Vagina (tissue), 2 donors: ENCODE results near the gene CCDC68. TPM values are rescaled to one million over a fixed set of nuclear protein-coding genes. Genes with fewer than 3 reads are reported as not detected.

Experiments
- DNase-seq, 2 donors: peaks; one replicate each; pipeline ENCODE4 v3.0.0-alpha.2; 2017; ENCODE audit errors: extremely low spot score in 2 of 2
- H3K27ac ChIP-seq: fragments of 200-600 bp; sonication (generic); one replicate; pipeline ENCODE4 v1.5.1; 2019
- H3K27me3 ChIP-seq: fragments of 200-600 bp; sonication (generic); one replicate; pipeline ENCODE4 v1.5.1; 2019
- H3K36me3 ChIP-seq, 2 donors: fragments of 200-600 bp; sonication (generic); one replicate each; pipeline ENCODE4 v1.5.1; 2017 to 2019
- H3K4me1 ChIP-seq: fragments of 200-600 bp; sonication (generic); one replicate; pipeline ENCODE4 v1.5.1; 2019
- H3K4me3 ChIP-seq, 2 donors: fragments of 200-600 bp; sonication (generic); 1 replicate in 1 of 2; 2 replicates in 1 of 2; pipeline ENCODE4 v1.5.1; 2016 to 2019
- H3K9me3 ChIP-seq: fragments of 200-600 bp; sonication (generic); one replicate; pipeline ENCODE4 v1.5.1; 2019
- CTCF ChIP-seq, 3 experiments: fragments of 450-650 bp in 2 of 3; fragments of 200-600 bp in 1 of 3; sonication (generic) in 1 of 3; IDR thresholded peaks; one replicate each; pipeline ENCODE4 v1.5.1; 2017 to 2019; ENCODE audit warnings: antibody characterized with exemption in 3 of 3, mild to moderate bottlenecking in 2 of 3, moderate library complexity in 2 of 3
- POLR2A ChIP-seq, 2 donors: fragments of 450-650 bp; IDR thresholded peaks; one replicate each; pipeline ENCODE4 v1.6.1; 2017; ENCODE audit warnings: antibody characterized with exemption in 2 of 2, mild to moderate bottlenecking in 2 of 2, moderate library complexity in 2 of 2
- POLR2AphosphoS5 ChIP-seq, 2 donors: sonication (generic); formaldehyde crosslinking; IDR thresholded peaks; one replicate each; pipeline ENCODE4 v1.9.0; 2017; ENCODE audit warnings: antibody characterized with exemption in 2 of 2, mild to moderate bottlenecking in 2 of 2, low read depth in 1 of 2; ENCODE audit not compliant: insufficient read depth in 1 of 2
- intact Hi-C: fragments of 100-400 bp; cut with DNase I; formaldehyde crosslinking; loops from one replicate; pipeline ENCODE4 v1.15.1; 2023
- total RNA-seq: library from RNA; depleted of rRNA; stranded (reverse); fragments of >200 nt; gene quantifications from one replicate; pipeline ENCODE4 v1.2.3, GENCODE V29; 2016

CCDC68 gene
- total RNA-seq, 1 donor from 2014 or later: 8.1 TPM

GRCh38 chr18:54983791-54984190, 24.5 kb upstream of the CCDC68 start:
- no peaks in the 10 kb centered on the region for H3K4me1 ChIP-seq
- no peaks in the 10 kb centered on the region for H3K36me3 ChIP-seq
- no peak for DNase-seq
- H3K27me3 ChIP-seq: no peaks in the 10 kb centered on the region
- H3K4me3 ChIP-seq: no peak overlapping the region
- no peak overlapping the region for H3K27ac ChIP-seq
- intact Hi-C loops: loop anchor here (5.0 kb wide), 2 partner anchors 306 to 596 kb away; no protein-coding TSS in a partner anchor
- no peak for TF ChIP-seq CTCF (IDR thresholded peaks at IDR 0.05)
- TF ChIP-seq POLR2AphosphoS5 (IDR thresholded peaks at IDR 0.05; ENCODE audit: insufficient read depth in 1 of 2, low read depth in 1 of 2): no peak
- no peak for TF ChIP-seq POLR2A (IDR thresholded peaks at IDR 0.05)
- H3K9me3 ChIP-seq: no peaks in the 10 kb centered on the region

- DNase-seq: no peak
- intact Hi-C loops: loop anchor here (5.0 kb wide), 2 partner anchors 306 to 596 kb away; no protein-coding TSS in a partner anchor
These were observed 23.9 kb upstream of the CCDC68 start for GRCh38 chr18:54983041-54983686.

GRCh38 chr18:54981076-54981475, 21.8 kb upstream of the CCDC68 start:
- Histone ChIP-seq H3K27ac (no peak overlapping the region), H3K9me3 (no peaks in the 10 kb centered on the region), H3K4me3 (no peak overlapping the region), H3K4me1 (no peaks in the 10 kb centered on the region), H3K27me3 (no peaks in the 10 kb centered on the region), H3K36me3 (no peaks in the 10 kb centered on the region)
- intact Hi-C loops: loop anchor here (5.0 kb wide), 2 partner anchors 304 to 594 kb away; no protein-coding TSS in a partner anchor
- DNase-seq: no peak
- TF ChIP-seq POLR2AphosphoS5 (IDR thresholded peaks at IDR 0.05; ENCODE audit: insufficient read depth in 1 of 2, low read depth in 1 of 2) (no peak), POLR2A (IDR thresholded peaks at IDR 0.05) (no peak), CTCF (IDR thresholded peaks at IDR 0.05) (no peak)

More at GRCh38 chr18:54983041-54983686, 23.9 kb upstream of the CCDC68 start:
- no peak for TF ChIP-seq POLR2AphosphoS5 (IDR thresholded peaks at IDR 0.05; ENCODE audit: insufficient read depth in 1 of 2, low read depth in 1 of 2)
- TF ChIP-seq CTCF (IDR thresholded peaks at IDR 0.05): peak; percentile 26 to 75 (median 66)
- Histone ChIP-seq H3K36me3 (no peaks in the 10 kb centered on the region), H3K27ac (no peak overlapping the region), H3K4me3 (no peak overlapping the region), H3K9me3 (no peaks in the 10 kb centered on the region), H3K27me3 (no peaks in the 10 kb centered on the region), H3K4me1 (no peaks in the 10 kb centered on the region)

- Histone ChIP-seq H3K4me3 (no peak overlapping the region), H3K27ac (no peak overlapping the region), H3K4me1 (no peaks in the 10 kb centered on the region), H3K36me3 (no peaks in the 10 kb centered on the region), H3K9me3 (no peaks in the 10 kb centered on the region), H3K27me3 (no peaks in the 10 kb centered on the region)
- intact Hi-C loops: no loop called here
- no peak for DNase-seq
- TF ChIP-seq POLR2AphosphoS5 (IDR thresholded peaks at IDR 0.05; ENCODE audit: insufficient read depth in 1 of 2, low read depth in 1 of 2): no peak
- no peak for TF ChIP-seq CTCF (IDR thresholded peaks at IDR 0.05)
- TF ChIP-seq POLR2A (IDR thresholded peaks at IDR 0.05): no peak
These were observed 16.3 kb upstream of the CCDC68 start for GRCh38 chr18:54975598-54975997.

- no peak overlapping the region for H3K4me3 ChIP-seq
- TF ChIP-seq CTCF (IDR thresholded peaks at IDR 0.05) (no peak), POLR2A (IDR thresholded peaks at IDR 0.05) (no peak), POLR2AphosphoS5 (IDR thresholded peaks at IDR 0.05; ENCODE audit: insufficient read depth in 1 of 2, low read depth in 1 of 2) (no peak)
These were observed 13.8 kb upstream of the CCDC68 start for GRCh38 chr18:54973046-54973445.

More at GRCh38 chr18:54973046-54973445, 13.8 kb upstream of the CCDC68 start:
- H3K27me3 ChIP-seq: no peaks in the 10 kb centered on the region
- intact Hi-C loops: no loop called here
- no peak overlapping the region for H3K27ac ChIP-seq
- no peaks in the 10 kb centered on the region for H3K36me3 ChIP-seq
- no peak for DNase-seq
- no peaks in the 10 kb centered on the region for H3K9me3 ChIP-seq
- no peaks in the 10 kb centered on the region for H3K4me1 ChIP-seq
